Stimulated activated CD8-positive, alpha-beta memory T cell treated with anti-CD3 and anti-CD28 coated beads, Interleukin-12 subunit alpha, Interleukin-12 subunit beta, amount 100 ng/mL, for 24 hours (primary cell): ENCODE measurements around the gene CCN6.
"Not testable (repeated sequence)": the region's sequence is repeated elsewhere in the genome, so short reads cannot be mapped to it uniquely, and the experiment has no call there.

ENCODE experiments used
- DNase-seq: peaks from one replicate; pipeline ENCODE4 v3.0.0-alpha.2; 2020; ENCODE audit errors: extremely low read depth

Gene CCN6

DNA sequence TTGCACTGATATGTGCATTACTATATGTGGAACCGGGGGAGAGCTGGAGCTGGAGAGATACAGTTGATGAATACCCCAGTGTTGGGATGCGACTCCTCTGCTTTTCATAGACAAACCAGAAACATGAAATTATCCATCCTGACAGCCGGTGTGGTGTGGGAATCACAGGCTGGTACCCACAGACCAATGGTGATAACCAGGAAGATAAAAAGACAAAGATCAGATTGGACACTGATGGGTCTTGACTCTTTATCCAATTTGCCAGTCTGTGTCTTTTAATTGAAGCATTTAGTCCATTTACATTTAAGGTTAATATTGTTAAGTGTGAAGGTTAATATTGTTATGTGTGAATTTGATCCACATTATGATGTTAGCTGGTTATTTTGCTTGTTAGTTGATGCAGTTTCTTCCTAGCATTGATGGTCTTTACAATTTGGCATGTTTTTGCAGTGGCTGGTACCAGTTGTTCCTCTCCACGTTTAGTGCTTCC lies 2.6 kb upstream of the CCN6 start:
- not testable (repeated sequence) for DNase-seq

DNA sequence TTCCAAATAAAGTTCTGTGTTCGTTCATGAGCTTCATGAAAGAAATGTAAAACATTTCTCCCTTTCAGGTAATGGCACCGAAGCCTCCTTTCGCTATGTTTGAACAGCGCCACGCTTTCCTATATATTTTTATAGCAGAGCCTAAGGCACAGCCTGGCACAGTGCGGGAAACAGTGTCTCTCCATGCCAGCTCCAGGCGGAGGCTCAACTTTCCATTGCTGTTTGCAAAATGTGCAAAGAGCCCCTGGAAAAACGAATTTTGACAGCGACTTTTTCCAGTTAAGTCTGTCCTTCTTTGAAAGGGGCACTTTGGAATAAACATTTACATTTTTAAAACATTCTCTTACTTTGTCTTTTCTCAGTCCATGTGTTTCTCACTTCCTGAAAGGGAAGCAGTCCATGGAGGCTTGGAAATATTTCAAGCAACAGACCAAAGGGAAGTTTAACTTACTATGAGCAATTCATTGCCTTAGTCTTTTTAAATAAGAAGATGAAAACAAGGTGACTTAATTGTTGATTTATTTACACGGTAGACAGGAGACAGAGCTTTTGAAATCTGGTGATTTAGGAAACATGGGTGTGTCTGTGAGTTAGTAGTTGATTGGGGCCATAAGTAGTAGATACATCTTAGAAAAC lies 769 bp downstream of the CCN6 start:
- DNase-seq, result no peak

DNA sequence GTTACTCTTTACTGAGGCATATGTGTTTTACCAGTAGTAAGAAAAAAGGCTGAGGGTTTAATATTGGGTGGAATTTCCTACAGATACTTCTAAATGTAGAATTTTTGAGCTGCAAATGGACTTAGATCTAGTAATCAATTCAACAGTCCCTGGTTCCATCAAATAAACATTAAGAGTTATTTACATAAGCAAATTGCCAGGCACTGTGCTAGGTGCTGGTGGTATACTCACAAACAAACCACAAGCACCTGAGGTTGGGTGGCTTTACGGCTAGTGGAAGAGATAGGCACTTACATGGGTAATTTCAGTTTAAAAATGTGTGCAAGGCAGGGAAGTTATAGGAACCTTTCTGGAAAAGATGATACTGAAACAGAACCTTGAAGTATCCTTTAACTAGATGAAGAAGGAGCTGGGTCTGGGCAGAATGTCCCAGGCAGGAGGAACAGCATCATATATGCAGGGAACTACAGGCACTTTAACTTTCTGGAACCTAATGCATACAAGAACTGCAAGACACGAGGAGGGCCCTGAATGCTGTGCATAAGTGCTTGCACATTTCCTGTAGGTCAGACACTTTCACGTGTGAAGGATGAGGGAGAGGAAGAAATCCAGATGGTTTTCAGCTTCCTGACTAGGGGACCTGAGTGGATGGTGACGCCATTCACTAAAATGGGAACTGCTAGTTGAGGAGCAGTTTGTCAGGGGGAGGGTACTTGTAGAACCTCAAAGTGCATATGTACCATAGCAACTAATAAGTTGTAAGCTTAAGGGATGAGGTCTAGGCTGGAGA lies 4.5 kb downstream of the CCN6 start:
- DNase-seq, result no peak

DNA sequence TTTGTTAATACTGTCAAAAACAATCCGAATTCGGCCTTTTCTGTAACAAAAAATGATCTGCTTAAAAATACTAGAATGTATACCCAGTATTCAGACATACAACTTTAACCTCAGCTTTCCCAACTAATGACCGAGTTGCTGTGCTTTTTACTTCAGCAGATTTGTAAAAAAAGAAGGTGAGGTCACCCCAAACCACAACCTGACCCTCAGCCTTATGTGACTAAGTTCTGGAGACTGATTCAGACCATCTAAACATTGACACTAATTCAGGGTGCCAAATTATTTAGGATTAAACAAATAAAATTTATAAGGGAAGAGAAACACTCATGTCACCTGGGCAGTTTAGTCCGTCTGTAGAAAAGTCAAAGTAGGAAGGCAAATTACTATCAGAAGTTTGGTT lies 7.7 kb downstream of the CCN6 start:
- DNase-seq, result no peak

DNA sequence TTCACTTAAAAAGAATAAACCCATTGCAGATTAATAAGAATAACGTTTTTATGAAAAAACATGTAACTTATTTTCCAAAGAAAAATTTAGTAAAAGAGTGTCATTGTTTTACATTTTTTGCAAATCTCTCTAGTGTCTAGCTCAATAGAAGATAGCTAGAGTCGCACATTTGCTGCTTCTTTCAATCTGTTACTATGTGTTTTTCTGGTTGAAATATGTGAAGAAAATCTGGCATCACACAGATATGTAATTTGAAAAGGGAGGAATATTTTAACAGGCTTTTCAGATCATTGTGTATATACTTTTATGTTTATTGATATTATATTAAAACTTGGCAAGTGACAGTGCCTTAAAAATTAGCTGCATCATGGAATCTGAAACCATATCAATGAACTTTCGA lies 9.1 kb downstream of the CCN6 start:
- DNase-seq, result no peak

DNA sequence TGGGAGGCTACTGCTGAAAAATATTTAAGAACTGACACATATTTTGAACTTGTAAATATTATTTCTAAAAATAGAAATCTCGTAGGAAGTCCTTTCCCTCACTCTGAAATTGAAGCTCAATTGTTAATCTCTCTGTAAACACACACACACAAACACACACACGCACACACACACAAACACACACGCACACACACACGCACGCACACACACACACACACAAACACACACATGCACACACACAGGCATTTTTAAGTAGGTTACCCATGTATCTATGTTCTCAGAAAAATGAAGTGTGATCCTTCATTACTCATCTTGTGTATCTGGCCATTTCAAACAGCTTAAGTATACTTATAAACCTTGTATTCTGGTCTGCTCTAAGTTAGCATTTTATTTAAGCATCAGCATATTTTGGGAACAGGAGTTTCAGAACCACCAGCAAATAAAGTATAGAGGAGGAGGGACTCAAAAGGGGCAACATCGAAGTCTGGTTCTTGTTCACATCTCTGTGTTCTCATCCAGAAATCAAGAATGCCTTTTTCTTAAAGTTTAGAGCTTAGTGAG lies 11.6 kb downstream of the CCN6 start:
- no peak for DNase-seq

DNA sequence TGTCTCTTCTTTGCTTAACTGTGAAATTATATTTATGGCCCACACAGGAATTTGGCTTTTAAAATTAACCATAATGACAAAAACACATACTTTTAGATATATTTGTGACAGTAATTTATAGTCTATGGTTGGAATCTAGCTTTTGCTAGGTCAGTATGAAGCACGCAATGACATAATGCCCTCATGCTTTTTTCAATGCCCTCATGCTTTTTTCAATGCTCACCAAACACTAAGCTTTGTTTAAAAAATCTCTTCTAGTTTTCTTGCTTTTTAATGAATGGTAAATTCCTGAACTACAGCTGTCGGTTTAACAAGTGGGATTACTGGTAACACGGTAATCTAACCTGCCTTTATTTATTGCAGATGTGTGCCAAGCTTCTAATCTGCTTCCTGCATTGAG lies 12.7 kb downstream of the CCN6 start:
- DNase-seq, result no peak

DNA sequence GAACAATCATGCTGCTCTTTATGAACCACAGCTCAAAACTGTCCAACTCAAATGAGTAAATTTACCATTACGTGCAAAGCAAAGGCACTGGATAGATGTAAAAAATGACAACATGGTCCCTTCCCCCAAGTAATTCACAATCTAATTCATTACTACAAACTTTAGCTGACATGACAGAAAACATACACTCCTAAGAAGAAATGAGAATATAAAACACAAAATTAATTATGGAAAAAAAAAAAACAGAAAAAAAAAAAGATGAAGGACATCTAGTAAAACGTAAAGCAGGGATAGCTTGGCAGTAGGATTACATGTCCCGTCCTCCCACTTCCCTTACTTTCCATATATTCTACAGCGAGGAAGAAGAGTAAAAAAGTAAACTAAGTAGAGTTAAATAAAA lies 27.7 kb downstream of the CCN6 start:
- DNase-seq, result no peak

DNA sequence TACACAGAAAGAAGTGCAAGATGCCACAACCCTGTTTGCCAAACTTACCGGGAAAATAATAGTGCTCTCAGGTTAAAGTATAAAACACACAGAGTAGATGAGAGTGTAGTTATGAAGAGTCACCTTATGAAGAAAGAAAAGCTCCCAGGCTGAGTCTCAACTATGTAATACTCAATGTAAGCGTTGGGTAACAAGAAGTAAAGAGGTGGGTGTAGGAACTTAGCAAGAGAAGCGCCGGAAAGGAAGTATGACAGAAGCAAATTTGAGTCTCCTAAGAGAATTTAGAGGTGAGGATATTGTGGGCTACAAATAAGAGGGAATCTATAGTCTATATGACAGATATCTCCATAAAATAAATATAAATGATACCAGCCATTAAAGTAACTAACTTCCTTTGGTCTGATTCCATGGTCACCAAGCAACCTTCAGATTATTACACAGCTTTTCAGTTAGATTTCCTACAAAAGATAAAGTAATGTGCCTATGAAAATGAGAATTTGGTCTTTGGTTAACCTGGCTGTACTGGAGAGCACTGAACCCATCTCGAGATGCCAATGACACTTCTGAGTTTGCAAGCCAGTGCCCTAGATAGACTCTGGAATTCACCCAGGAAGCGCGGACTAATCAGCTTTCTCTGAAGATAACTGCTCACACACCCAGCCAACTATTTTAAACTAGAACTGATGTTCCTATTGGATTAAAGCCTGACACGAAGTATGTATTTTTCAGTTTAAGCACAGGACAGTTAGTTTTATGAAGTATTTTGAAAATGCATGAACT lies 31.6 kb downstream of the CCN6 start:
- DNase-seq, result no peak

DNA sequence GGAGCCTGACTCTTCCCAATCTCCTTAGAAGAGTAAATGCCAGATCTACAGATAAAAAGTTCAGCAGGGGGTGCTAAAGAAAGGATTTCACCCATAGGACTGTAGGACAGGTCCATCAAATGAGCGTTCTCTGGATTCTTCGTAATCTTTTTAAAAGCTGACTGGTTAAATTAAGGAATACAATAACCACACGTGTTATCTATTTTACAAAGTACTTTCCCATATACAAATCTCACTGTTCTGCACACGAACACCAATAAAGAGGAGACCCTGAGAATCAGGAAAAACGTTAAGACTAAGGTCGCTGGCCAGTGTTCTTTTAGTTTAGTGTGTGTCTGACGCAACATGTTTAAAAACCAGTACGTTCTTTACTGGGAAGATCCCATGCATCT lies 32.8 kb downstream of the CCN6 start:
- no peak for DNase-seq

DNA sequence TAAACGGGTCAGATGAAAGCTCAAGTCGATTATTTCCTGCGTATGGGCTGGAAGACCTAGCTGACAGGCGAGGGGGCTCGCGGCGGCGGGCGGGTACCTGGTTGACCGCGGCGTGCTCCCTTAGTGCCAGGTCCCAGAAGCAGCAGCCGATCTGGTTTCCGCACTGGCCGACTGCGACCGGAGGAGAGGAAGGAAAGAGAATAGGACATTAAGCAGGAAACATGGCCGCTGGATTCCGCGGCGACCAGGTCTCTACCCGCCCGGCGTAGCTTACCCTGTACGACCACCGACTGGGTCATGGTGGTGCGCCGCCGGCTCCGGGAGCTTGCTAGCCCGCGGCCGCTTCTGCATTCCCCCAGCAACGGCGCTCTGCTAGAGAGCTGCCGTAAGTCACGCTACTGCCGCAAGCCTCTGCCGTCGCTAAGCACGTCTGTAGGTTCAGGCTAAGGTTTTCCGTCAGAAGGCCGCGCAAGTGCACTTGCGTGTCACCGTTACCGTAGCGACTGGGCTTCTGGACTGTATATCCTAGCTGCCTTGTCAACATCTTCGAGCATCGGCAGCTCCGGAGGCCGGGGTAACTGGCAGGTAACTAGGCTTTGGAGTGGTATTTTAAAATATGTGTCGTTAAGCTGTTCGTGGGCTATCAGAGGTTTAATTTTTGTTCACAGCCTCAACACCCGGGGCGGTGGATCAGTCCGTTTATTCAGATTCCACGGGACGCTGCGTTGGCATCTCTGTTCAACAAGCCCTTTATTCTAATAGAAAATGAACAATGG lies 33.4 kb downstream of the CCN6 start, which contains the start of the genes FAM229B and TUBE1:
FAM229B (plus strand) TSS at position 456 of the 776 bp plus-strand sequence. CDS start 11,693 bp downstream, outside the sequence.
TUBE1 (minus strand) TSS at position 347 of the 776 bp plus-strand sequence; CDS start at position 299, 48 bp downstream.
- DNase-seq, result peak; percentile 68

DNA sequence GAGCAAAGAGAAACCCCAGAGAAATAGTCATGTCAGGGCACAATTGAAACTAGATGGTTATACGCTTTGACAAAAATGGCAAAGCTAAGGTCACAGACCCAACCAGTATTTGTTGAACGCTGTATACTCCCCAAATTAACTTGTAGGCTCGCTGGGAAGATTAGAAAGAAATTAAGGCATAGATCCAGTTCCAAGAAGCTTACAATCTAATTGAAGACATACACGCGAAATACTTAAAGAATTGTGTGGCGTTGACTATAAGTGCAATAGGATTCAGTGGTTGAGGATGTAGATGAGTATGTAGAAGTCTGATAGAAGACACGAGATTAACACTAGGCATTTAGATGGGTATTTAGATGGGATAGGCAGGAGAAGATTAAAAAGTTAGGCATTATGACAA lies 34.0 kb downstream of the CCN6 start:
- DNase-seq, result no peak

DNA sequence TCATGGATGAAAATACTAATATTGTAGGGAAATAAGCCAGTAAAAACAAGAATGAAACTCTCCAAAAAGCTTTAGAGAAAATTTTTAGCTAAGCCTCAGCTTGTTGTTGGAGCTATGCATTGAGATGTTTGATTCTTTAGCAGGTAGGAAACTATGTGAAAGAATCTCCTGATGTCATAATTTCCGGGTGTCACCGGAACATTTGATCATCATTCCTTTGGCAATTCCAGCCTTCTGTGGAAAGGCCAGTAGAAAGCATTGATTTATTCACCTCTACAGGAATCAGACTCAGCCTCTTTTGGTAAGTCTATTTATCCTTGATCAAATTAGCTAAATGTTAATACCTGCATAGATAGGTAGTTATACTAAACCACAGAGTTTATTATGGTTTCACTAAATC lies 43.0 kb downstream of the CCN6 start:
- DNase-seq, result no peak

DNA sequence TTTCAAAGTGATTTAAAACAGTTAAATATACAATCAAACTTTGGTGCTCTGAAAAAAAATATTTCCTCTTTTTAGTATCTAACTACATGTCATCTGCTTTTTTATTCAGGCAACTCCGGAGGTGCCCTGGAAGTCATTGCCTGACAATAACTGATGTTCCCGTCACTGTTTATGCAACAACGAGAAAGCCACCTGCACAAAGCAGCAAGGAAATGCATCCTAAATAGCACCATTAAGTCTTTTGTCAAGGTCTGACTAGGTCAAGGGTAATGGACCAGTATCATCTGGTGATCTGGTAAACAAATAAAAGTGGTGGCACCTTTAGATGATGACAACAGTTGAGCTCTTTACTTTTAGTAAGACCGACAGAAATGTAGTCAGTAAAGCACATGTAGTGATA lies 46.7 kb downstream of the CCN6 start:
- DNase-seq, result no peak

DNA sequence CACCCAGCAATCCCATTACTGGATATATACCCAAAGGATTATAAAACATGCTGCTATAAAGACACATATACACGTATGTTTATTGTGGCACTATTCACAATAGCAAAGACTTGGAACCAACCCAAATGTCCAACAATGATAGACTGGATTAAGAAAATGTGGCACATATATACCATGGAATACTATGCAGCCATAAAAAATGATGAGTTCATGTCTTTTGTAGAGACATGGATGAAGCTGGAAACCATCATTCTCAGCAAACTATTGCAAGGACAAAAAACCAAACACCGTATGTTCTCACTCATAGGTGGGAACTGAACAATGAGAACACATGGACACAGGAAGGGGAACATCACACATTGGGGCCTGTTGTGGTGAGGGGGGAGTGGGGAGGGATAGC lies 52.1 kb downstream of the CCN6 start:
- DNase-seq, result not testable (repeated sequence)

DNA sequence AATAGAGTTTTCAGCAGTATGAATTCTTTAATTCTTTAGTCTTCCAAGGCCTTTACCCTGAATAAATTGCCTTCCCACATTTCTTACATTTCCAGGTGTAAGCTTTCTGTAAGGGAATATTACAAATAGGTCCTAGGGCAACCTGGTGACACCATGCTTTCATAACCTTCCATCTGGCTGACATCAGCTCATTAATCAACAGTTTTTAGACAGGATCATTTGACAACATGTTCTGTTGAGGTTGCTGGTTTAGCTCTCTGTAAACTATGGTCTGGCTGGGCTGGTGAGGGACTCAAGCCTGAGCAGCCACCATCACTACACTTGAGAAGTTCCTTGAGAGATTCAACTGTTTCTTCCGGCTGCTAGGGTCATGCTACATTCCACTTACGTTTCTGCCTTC lies 52.7 kb downstream of the CCN6 start:
- DNase-seq, result no peak

DNA sequence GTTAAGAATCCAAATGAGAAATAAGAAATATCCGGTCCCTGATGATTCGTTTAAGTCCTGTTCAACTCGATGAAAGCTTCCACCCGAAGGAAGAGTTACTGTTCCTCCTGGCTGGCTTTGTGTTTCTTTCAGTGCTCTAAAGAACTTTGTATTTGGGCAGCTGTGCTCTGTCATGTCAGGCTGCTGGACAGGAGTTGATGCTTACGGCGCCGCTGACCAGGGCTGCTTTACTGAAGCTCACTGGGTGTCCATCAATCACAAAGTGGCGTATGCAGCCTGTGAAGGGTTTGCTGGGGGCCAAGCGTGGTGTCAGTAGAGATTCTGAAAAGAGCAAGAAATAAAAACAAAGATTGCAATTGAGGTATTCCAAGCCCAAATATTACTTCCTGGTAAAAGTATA lies 55.4 kb downstream of the CCN6 start:
- DNase-seq, result no peak

DNA sequence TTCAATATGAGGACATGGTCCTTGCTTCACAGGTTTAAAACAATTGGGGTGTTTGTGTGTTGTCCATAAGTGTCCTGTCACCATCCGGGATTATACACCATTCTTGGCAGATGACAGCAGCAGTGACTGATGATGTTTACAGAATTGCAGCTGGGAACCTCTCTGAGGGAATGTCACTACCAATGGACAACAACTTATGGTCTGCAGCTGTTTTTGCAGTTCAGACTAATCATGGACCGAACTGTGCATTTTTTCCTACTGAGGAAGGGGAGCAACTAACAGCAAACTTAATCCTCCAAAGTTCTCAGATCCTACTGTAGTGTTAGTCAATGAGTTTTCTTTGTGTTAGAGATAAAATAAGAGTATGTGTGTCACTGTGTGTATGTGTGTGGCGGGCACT lies 59.5 kb downstream of the CCN6 start:
- DNase-seq, result no peak

DNA sequence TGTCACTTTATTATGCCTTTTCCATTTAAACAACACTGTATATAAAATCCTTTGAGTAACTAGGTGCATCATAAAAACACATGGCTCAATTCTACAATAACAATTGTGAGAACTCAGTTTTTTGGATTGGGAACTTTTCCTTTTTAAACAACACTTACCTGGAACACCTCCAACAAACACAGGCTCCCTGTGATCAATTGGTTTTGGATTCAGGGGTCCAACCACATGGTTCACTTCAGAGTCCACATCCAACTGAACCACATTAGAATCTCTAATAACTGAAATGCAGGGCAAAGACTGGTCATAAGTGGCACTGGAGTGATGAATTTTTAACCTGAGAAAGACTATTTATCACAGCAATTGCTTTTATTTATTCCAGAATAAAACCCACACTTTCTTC lies 60.0 kb downstream of the CCN6 start:
- DNase-seq, result no peak

DNA sequence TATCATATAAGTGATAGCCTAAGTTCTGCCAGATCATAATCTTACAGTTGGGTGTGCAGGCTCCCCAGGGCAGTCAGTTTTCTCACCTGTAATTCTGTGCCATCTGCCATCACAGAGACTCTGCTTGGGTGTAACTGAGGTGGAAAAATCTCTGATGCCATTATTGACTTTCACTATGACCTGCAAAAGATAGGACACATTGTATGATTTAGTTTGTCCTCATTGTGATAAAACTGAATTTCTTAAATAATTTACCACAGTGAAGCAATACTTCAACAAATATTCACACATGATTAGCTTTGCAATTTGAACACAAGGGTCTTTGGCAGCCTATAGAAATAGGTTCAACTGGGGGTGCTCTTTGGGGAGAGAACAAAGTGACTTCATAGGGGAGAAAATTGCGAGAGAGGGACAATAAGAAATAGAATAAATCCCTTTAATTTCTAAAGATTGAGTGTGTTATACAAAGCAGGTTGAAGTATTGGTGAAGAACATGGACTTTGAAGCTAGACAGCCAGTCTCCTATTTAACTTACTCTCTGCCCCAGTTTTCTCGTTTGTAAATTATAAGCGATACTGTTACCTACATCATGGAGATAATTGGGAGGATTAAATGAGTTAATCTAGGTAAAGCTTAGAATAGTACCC lies 60.8 kb downstream of the CCN6 start:
- no peak for DNase-seq

DNA sequence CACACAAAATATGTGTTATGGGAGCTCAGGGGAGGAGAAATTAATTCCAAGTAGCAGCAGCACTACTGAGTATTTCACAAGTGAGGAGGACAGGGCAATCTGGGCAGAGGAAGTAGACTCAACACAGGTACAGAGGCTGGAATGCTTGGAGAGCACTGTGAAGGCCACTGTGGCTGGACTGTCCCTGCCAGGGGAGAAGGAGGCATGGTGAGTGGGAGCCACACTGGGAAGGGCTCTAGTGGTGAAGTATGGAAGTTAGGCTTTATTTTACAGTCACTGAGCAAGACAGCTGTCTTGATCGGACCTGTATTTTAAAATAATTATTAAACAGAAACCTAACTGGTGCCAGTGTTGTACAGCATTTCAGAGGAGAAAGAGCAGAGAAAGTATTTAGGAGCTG lies 62.3 kb downstream of the CCN6 start:
- DNase-seq, result no peak
